ENCODE measurements around the gene TK1. TPM values are rescaled to one million over a fixed set of nuclear protein-coding genes. Genes with fewer than 3 reads are reported as not detected.

The TK1 gene
- polyA plus RNA-seq, 1 experiment = 130 TPM

DNA sequence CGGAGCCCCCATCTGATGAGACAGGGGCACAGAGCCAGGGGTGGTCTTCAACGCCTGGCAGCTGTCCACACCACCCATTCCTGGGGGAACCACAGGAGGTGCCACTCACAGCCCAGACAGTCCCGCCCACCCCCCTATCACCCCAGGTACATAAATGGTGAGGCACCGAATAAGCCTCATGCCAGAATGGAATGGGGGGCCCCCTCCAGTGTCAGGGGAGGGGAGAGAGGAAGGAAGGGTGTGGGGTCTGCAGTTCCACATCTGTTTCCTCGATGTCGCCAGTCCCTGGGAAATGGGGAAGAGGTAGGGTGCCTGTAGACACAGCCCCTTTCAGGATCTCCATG, 60.0 kb downstream of the TK1 start:
- CTCF ChIA-PET = interaction anchor here (1.4 to 1.8 kb wide), 2 partner anchors 12 to 14 kb away, joined by 3 to 4 read pairs; no protein-coding TSS in a partner anchor
- TF ChIP-seq, protein P1, sequence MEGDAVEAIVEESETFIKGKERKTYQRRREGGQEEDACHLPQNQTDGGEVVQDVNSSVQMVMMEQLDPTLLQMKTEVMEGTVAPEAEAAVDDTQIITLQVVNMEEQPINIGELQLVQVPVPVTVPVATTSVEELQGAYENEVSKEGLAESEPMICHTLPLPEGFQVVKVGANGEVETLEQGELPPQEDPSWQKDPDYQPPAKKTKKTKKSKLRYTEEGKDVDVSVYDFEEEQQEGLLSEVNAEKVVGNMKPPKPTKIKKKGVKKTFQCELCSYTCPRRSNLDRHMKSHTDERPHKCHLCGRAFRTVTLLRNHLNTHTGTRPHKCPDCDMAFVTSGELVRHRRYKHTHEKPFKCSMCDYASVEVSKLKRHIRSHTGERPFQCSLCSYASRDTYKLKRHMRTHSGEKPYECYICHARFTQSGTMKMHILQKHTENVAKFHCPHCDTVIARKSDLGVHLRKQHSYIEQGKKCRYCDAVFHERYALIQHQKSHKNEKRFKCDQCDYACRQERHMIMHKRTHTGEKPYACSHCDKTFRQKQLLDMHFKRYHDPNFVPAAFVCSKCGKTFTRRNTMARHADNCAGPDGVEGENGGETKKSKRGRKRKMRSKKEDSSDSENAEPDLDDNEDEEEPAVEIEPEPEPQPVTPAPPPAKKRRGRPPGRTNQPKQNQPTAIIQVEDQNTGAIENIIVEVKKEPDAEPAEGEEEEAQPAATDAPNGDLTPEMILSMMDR (IDR thresholded peaks at IDR 0.05; ENCODE audit: insufficient read depth, low read depth, low read length) = no peak

DNA sequence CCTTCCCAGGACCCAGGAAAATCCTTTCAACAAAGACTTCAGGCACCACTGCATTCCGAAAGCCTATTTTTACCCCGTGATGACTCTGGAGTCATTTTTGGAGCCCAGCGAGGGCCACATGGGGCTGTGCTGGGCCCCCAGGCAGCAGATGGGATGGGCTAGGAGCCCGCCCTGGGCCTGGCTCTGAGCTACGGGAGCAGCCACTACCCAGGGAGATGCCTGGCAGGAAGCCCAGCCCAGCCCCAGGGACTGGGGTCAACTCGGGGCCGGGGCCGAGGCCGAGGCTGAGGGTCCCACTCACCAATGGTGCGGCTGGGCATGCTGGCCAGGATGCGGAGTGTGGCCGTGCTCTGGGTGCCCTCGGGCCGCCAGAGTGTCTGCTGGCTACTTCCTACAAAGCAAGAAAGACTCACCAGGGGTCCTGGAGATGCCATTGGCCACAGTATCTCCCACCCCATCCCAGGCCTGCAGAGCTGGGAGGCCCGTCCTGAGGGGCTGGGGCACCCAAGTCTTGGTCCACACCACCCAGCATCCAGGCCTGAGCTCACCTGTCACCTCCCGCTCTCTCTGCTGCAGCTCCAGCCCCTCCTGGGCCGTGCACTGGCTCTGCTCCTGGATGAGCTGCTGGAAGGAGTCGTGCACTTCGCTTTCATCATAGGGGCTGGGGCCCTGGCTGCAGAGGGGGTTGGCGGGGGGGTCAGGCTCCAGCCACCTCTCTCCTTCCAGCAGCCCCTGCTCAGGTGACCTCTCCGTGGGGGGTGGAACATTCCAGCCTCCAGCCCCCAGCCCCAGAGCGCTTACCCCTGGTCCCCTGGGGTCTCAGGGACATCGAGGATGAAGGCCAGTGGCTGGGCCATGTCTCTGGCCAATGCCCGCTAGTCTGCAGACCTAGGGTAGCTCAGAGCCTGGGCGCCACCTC, 60.6 kb downstream of the TK1 start:
- POLR2A ChIA-PET = no interaction called here
- CTCF ChIA-PET = interaction anchor here (1.4 to 1.8 kb wide), 2 partner anchors 12 to 14 kb away, joined by 3 to 4 read pairs; no protein-coding TSS in a partner anchor

More for the DNA sequence above, 60.0 kb downstream of the TK1 start:
- no peak for DNase-seq (ENCODE audit: low read depth)
- POLR2A ChIA-PET = no interaction called here
- Histone ChIP-seq H3K36me3 (ENCODE audit: control insufficient read depth, insufficient read depth, low read length) (no peaks in the 10 kb centered on the region), H3K27me3 (ENCODE audit: control insufficient read depth, insufficient read depth, low read length) (peaks cover 10% of the 10 kb centered on the region), H3K4me3 (ENCODE audit: low read depth, low read length) (no peak overlapping the region)

DNA sequence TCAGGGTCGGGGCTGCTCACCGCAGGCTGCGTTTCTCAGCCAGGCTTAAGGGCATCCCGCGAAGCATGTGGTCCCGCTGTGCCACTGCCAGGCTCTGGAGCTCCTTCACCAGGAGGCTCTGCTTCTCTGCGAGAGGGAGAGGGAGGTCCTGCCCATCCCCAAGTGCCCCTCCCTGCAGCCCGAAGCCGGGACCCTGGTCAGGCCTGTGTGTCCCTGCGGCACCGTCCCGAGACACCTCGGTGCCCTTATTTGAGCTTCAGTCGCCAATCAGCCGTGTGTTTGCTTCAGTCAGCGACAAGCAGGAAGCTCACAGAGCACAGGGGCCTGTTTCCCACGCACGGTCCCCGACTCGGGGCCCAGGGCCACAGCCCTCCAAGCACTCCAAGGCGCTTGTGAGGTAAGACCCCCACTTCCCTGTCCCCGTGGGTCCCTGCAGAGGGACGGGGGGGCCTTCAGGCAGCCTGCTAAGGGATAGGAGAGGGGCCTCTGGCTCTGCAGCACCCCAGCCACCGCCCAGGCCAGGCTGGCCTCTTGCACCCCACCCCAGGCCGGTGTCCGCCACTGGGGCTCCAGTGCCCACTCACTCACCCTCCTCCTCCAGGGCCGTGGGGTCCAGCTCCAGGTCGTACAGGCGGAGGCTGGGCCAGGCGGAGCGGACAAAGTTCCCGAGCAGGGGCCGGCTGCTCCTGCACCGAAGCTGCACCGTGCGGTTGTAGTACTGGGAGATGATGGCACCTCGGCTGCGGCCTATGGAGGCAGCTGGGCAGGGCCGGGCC, 61.5 kb downstream of the TK1 start:
- peaks cover 4% of the 10 kb centered on the region; the same call in 1 of the 2 replicates for H3K27me3 ChIP-seq (ENCODE audit: control insufficient read depth, insufficient read depth, low read length)
- CTCF ChIA-PET = interaction anchor here (1.3 kb wide), 1 partner anchor 13 kb away, joined by 5 read pairs; no protein-coding TSS in a partner anchor
- TF ChIP-seq, protein P1 (IDR thresholded peaks at IDR 0.05; ENCODE audit: insufficient read depth, low read depth, low read length) = no peak
- no peak for DNase-seq (ENCODE audit: low read depth)
- H3K4me3 ChIP-seq (ENCODE audit: low read depth, low read length) = no peak overlapping the region
- H3K36me3 ChIP-seq (ENCODE audit: control insufficient read depth, insufficient read depth, low read length) = no peaks in the 10 kb centered on the region
- POLR2A ChIA-PET = no interaction called here

More for the DNA sequence above, 60.6 kb downstream of the TK1 start:
- H3K4me3 ChIP-seq (ENCODE audit: low read depth, low read length) = no peak overlapping the region
- H3K36me3 ChIP-seq (ENCODE audit: control insufficient read depth, insufficient read depth, low read length) = no peaks in the 10 kb centered on the region
- H3K27me3 ChIP-seq (ENCODE audit: control insufficient read depth, insufficient read depth, low read length) = peaks cover 10% of the 10 kb centered on the region
- TF ChIP-seq, protein P1 (IDR thresholded peaks at IDR 0.05; ENCODE audit: insufficient read depth, low read depth, low read length) = no peak
- DNase-seq (ENCODE audit: low read depth) = no peak

DNA sequence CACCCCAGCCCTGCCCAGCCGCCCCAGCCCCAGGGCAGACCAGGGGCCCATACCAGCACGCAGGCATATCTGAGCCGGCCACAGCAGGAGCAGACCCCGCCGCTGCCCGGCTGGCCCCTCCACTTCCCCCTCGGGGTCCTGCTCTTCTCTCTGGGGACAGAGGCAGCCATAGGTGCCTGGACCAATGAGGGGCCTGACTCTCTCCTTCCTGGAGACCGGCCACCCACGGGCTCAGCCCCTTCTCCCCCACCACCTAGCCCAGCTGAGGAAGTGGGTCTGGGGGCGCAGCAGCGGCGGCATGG, 62.1 kb downstream of the TK1 start:
- H3K4me3 ChIP-seq (ENCODE audit: low read depth, low read length) = no peak overlapping the region
- CTCF ChIA-PET = interaction anchor here (1.3 kb wide), 1 partner anchor 12 kb away, joined by 5 read pairs; no protein-coding TSS in a partner anchor
- TF ChIP-seq, protein P1 (IDR thresholded peaks at IDR 0.05; ENCODE audit: insufficient read depth, low read depth, low read length) = no peak
- no peaks in the 10 kb centered on the region for H3K36me3 ChIP-seq (ENCODE audit: control insufficient read depth, insufficient read depth, low read length)
- H3K27me3 ChIP-seq (ENCODE audit: control insufficient read depth, insufficient read depth, low read length) = peaks cover 4% of the 10 kb centered on the region; the same call in 1 of the 2 replicates
- no peak for DNase-seq (ENCODE audit: low read depth)
- POLR2A ChIA-PET = no interaction called here

Small RNAs within 50 kb of the gene (small RNA-seq; reads per million reads assigned to genes)
- not detected for gene AC087645.1 (ENCODE audit: insufficient read length, low read depth, low replicate concordance)

Other genes with a start within 250 kb of the TK1 start
- gene TNRC6C, start 228.3 kb downstream of the TK1 start, polyA plus RNA-seq (2011; rRNA removed) = 0.91 and 1.7 TPM in 2 replicates
- 0.17 and 0.26 TPM in 2 replicates for gene TMC6, start 58.3 kb downstream of the TK1 start, polyA plus RNA-seq (2011; rRNA removed)
- gene TMC8, start 56.3 kb downstream of the TK1 start, polyA plus RNA-seq (2011; rRNA removed) = not detected in 2 replicates
- not detected in 2 replicates for gene C17orf99, start 40.7 kb downstream of the TK1 start, polyA plus RNA-seq (2011; rRNA removed)
- 95.6 and 135 TPM in 2 replicates for gene SYNGR2, start 18.5 kb downstream of the TK1 start, polyA plus RNA-seq (2011; rRNA removed)
- 28.0 and 32.1 TPM in 2 replicates for gene AFMID, start 310 bp upstream of the TK1 start, polyA plus RNA-seq (2011; rRNA removed)
- 24.8 and 30.7 TPM in 2 replicates for gene BIRC5, start 27.2 kb upstream of the TK1 start, polyA plus RNA-seq (2011; rRNA removed)
- not detected in 2 replicates for gene TMEM235, start 44.6 kb upstream of the TK1 start, polyA plus RNA-seq (2011; rRNA removed)
- 18.9 and 26.4 TPM in 2 replicates for gene SOCS3, start 173.0 kb upstream of the TK1 start, polyA plus RNA-seq (2011; rRNA removed)
- 26.7 and 37.7 TPM in 2 replicates for gene PGS1, start 191.6 kb upstream of the TK1 start, polyA plus RNA-seq (2011; rRNA removed)

Measured in BJ (cell line).